GM21390 (cell line): Measurements from ENCODE around the gene CDK18.

Experiments
- ATAC-seq: cut with Tn5 transposase; IDR thresholded peaks from one replicate; pipeline ENCODE4 v1.9.1; 2021; ENCODE audit not compliant: unreplicated experiment

Gene CDK18

GRCh38 chr1:205521686-205522085, 17.2 kb downstream of the CDK18 start:
- no peak for ATAC-seq

- ATAC-seq = no peak
Measured at GRCh38 chr1:205522692-205523091, 18.2 kb downstream of the CDK18 start.

- ATAC-seq = no peak
Measured at GRCh38 chr1:205523261-205523890, 18.9 kb downstream of the CDK18 start.

- ATAC-seq = no peak
Measured at GRCh38 chr1:205523891-205524793, 19.7 kb downstream of the CDK18 start.

- no peak for ATAC-seq
Measured at GRCh38 chr1:205524794-205525101, 20.3 kb downstream of the CDK18 start.

- no peak for ATAC-seq
Measured at GRCh38 chr1:205525495-205526285, 21.2 kb downstream of the CDK18 start.

GRCh38 chr1:205526431-205526830, 22.0 kb downstream of the CDK18 start:
- no peak for ATAC-seq

- ATAC-seq = no peak
Measured at GRCh38 chr1:205527931-205528330, 23.5 kb downstream of the CDK18 start.

GRCh38 chr1:205528446-205528886, 24.0 kb downstream of the CDK18 start:
- no peak for ATAC-seq

- peak; percentile 71 for ATAC-seq
Measured at GRCh38 chr1:205528887-205529825, 24.7 kb downstream of the CDK18 start.

- no peak for ATAC-seq
Measured at GRCh38 chr1:205530116-205530515, 25.6 kb downstream of the CDK18 start.

GRCh38 chr1:205531191-205532025, 26.9 kb downstream of the CDK18 start:
- no peak for ATAC-seq

- ATAC-seq = no peak
Measured at GRCh38 chr1:205532026-205532898, 27.8 kb downstream of the CDK18 start.

- no peak for ATAC-seq
Measured at GRCh38 chr1:205532996-205533735, 28.7 kb downstream of the CDK18 start.

GRCh38 chr1:205533748-205534443, 29.4 kb downstream of the CDK18 start:
- ATAC-seq = no peak

- ATAC-seq = no peak
Measured at GRCh38 chr1:205534444-205534985, 30.0 kb downstream of the CDK18 start.

- no peak for ATAC-seq
Measured at GRCh38 chr1:205535096-205535495, 30.6 kb downstream of the CDK18 start.
